PC-3 (cell line): Measurements from ENCODE around the gene GP9. TPM values are rescaled to one million over a fixed set of nuclear protein-coding genes. Genes with fewer than 3 reads are reported as not detected.

Source experiments
- ATAC-seq: fragments of 200-7000 bp; cut with Tn5 transposase; 2 replicates; pipeline ENCODE4 v1.9.1; 2020; ENCODE audit warnings: mild to moderate bottlenecking, moderate library complexity
- BruUV-seq: library from RNA; stranded (reverse); fragments of 400-500 nt; replicated peaks from 2 replicates; lab custom pipeline; 2021; lab: Mats Ljungman, UMichigan
- CTCF ChIA-PET: fragments of 300-600 bp; sonication (Branson Sonifier 250); formaldehyde crosslinking; loops from one replicate; lab custom pipeline; 2022; ENCODE audit warnings: antibody characterized with exemption; lab: Charles Lee
- POLR2A ChIA-PET: fragments of 300-600 bp; sonication (Branson Sonifier 250); formaldehyde crosslinking; loops from one replicate; lab custom pipeline; 2022; ENCODE audit warnings: antibody characterized with exemption; ENCODE audit not compliant: unreplicated experiment; lab: Charles Lee
- DNase-seq: peaks from one replicate; pipeline ENCODE4 v3.0.0-alpha.2; 2015
- H2AFZ ChIP-seq: fragments of 300-600 bp; sonication (generic); 2 replicates; pipeline ENCODE4 v1.6.0; 2016; ENCODE audit warnings: antibody characterized with exemption, low read length
- H3F3A ChIP-seq: fragments of 300-600 bp; sonication (generic); one replicate; pipeline ENCODE4 v1.6.0; 2017; ENCODE audit warnings: antibody characterized with exemption, low read length, control low read depth, mild to moderate bottlenecking; ENCODE audit not compliant: unreplicated experiment
- H3K27ac ChIP-seq: fragments of 300-600 bp; sonication (generic); 2 replicates; pipeline ENCODE4 v1.5.1; 2016; ENCODE audit warnings: mild to moderate bottlenecking, low read length
- H3K27me3 ChIP-seq: fragments of 300-600 bp; sonication (generic); 2 replicates; pipeline ENCODE4 v1.6.1; 2016; ENCODE audit warnings: low read length, mixed read lengths
- H3K36me3 ChIP-seq: fragments of 300-600 bp; sonication (generic); 2 replicates; pipeline ENCODE4 v1.6.1; 2016; ENCODE audit warnings: low read depth, mixed run types, low read length, mixed read lengths
- H3K4me1 ChIP-seq: fragments of 300-600 bp; sonication (generic); 2 replicates; pipeline ENCODE4 v1.5.1; 2016; ENCODE audit warnings: low read length; ENCODE audit not compliant: insufficient read depth
- H3K4me2 ChIP-seq: fragments of 300-600 bp; sonication (generic); 2 replicates; pipeline ENCODE4 v1.6.0; 2016; ENCODE audit warnings: low read length
- H3K4me3 ChIP-seq: fragments of 300-600 bp; sonication (generic); 2 replicates; pipeline ENCODE4 v1.5.1; 2016; ENCODE audit warnings: mild to moderate bottlenecking, low read length, mixed read lengths
- H3K79me2 ChIP-seq: fragments of 300-600 bp; sonication (generic); 2 replicates; pipeline ENCODE4 v1.6.1; 2017; ENCODE audit warnings: low read length, mixed read lengths
- H3K9ac ChIP-seq: fragments of 300-600 bp; sonication (generic); 2 replicates; pipeline ENCODE4 v1.6.0; 2016; ENCODE audit warnings: mild to moderate bottlenecking, low read length
- H3K9me2 ChIP-seq: fragments of 300-600 bp; sonication (generic); replicated peaks from 2 replicates; pipeline ENCODE4 v1.6.1; 2016; ENCODE audit warnings: mixed run types, low read length, mixed read lengths
- H3K9me3 ChIP-seq: fragments of 300-600 bp; sonication (generic); 2 replicates; pipeline ENCODE4 v1.6.1; 2016; ENCODE audit warnings: low read length, mixed read lengths
- H4K20me1 ChIP-seq: fragments of 300-600 bp; sonication (generic); 2 replicates; pipeline ENCODE4 v1.6.1; 2016; ENCODE audit warnings: low read length, mixed read lengths
- CTCF ChIP-seq: fragments of 300-600 bp; sonication (generic); conservative IDR thresholded peaks from 2 replicates; pipeline ENCODE4 v1.5.1; 2017; ENCODE audit warnings: antibody characterized with exemption, low read depth, mild to moderate bottlenecking, low read length
- EZH2 ChIP-seq: fragments of 300-600 bp; sonication (generic); IDR thresholded peaks from one replicate; pipeline ENCODE4 v1.6.1; 2017; ENCODE audit warnings: antibody characterized with exemption, mild to moderate bottlenecking, low read length; ENCODE audit not compliant: unreplicated experiment
- EZH2phosphoT487 ChIP-seq: fragments of 300-600 bp; sonication (generic); IDR thresholded peaks from 2 replicates; pipeline ENCODE4 v1.6.1; 2018; ENCODE audit warnings: mild to moderate bottlenecking, antibody characterized with exemption, low read length, borderline replicate concordance
- intact Hi-C: fragments of 100-400 bp; cut with micrococcal nuclease; formaldehyde crosslinking; loops from 2 replicates; pipeline ENCODE4 v1.9.0; 2023
- total RNA-seq: library from RNA; depleted of rRNA; stranded (reverse); fragments of >200 nt; gene quantifications from 2 replicates; pipeline ENCODE4 v1.2.3, GENCODE V29; 2014

The GP9 gene
- total RNA-seq, 1 experiment from 2014 or later: not detected

- ATAC-seq (no peak), DNase-seq (no peak)
- intact Hi-C loops: no loop called here
- H3K27me3 ChIP-seq: no peaks in the 10 kb centered on the region
- TF ChIP-seq EZH2phosphoT487 (no peak), CTCF (no peak), EZH2 (no peak)
- H3K9me2 ChIP-seq: no peaks in the 10 kb centered on the region
- no peaks in the 10 kb centered on the region for H3K4me1 ChIP-seq
- no peak overlapping the region for H3K4me2 ChIP-seq
- ChIA-PET POLR2A (no interaction called here), CTCF (no interaction called here)
- no peak overlapping the region for H3K9ac ChIP-seq
- no peak overlapping the region for H3K27ac ChIP-seq
- H3F3A ChIP-seq: no peaks in the 10 kb centered on the region
- no peaks in the 10 kb centered on the region for H3K9me3 ChIP-seq
- H4K20me1 ChIP-seq: no peaks in the 10 kb centered on the region
- BruUV-seq: no TSS peak
- no peaks in the 10 kb centered on the region for H3K79me2 ChIP-seq
- H2AFZ ChIP-seq: no peak overlapping the region
- no peak overlapping the region for H3K4me3 ChIP-seq
- H3K36me3 ChIP-seq: no peaks in the 10 kb centered on the region
Measured at GRCh38 chr3:129061023-129061887, 676 bp downstream of the GP9 start.

- no peaks in the 10 kb centered on the region for H3F3A ChIP-seq
- intact Hi-C loops: no loop called here
- TF ChIP-seq CTCF: no peak
- TF ChIP-seq EZH2phosphoT487: no peak
- TF ChIP-seq EZH2: no peak
- CTCF ChIA-PET: no interaction called here
- H3K9me2 ChIP-seq: no peaks in the 10 kb centered on the region
- no peak for ATAC-seq
- POLR2A ChIA-PET: no interaction called here
- no peaks in the 10 kb centered on the region for H4K20me1 ChIP-seq
- H3K27ac ChIP-seq: no peak overlapping the region
- no peak overlapping the region for H3K4me2 ChIP-seq
- no peak for DNase-seq
- H3K79me2 ChIP-seq: no peaks in the 10 kb centered on the region
- no peak overlapping the region for H2AFZ ChIP-seq
- H3K4me3 ChIP-seq: no peak overlapping the region
- no peak overlapping the region for H3K9ac ChIP-seq
- BruUV-seq: no TSS peak
- no peaks in the 10 kb centered on the region for H3K27me3 ChIP-seq
- H3K36me3 ChIP-seq: no peaks in the 10 kb centered on the region
- no peaks in the 10 kb centered on the region for H3K4me1 ChIP-seq
- H3K9me3 ChIP-seq: no peaks in the 10 kb centered on the region
Measured at GRCh38 chr3:129061888-129062834, 1.6 kb downstream of the GP9 start.
